GM12874 (cell line): Measurements from ENCODE around the gene IL33.

Experiments
- CTCF ChIP-seq: IDR thresholded peaks from 2 replicates; pipeline ENCODE4 v1.5.1; 2011; ENCODE audit warnings: low read depth, mild to moderate bottlenecking, control low read depth, low read length, moderate library complexity; ENCODE audit not compliant: insufficient read depth

The IL33 gene

DNA sequence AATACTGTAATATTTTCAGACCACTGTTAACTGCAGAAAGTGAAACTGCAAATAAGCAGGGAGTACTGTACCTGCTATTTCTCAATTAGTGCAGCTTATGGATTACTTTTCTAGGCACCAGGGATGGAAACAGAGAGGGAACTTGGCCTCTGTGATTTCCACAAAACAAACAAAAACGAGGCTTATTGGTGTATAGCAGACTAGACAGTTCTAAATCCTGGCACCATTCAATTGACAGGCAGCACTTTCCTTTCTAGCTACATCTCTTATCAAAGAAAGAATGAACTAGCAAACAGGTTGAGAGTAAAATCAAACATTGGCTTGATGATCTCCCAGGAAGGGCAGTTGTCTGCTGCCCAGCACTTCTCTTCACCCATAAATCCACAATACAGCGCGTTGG, 16.0 kb upstream of the IL33 start:
- TF ChIP-seq CTCF = no peak

DNA sequence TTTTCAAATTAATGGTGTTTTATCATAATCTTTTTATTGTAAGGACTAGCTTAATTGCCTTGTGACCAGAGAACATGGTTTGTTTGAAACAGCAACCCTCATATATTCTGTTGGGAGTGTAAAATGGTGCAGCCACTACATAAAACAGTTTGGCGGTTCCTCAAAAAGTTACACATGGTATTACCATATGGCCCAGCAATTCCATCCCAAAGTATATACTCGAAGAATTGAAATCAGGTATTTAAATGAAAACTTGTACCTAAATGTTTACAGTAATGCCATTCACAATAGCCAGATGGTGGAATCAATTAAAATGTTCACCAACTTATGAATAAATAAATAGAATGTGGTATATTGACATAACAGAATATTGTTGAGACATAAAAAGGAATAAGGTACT, 14.8 kb upstream of the IL33 start:
- TF ChIP-seq CTCF = no peak

- TF ChIP-seq CTCF = no peak
These were observed 5.6 kb upstream of the IL33 start for GRCh38 chr9:6209966-6210365.

- no peak for TF ChIP-seq CTCF
These were observed 2.8 kb upstream of the IL33 start for GRCh38 chr9:6212722-6213375.

DNA sequence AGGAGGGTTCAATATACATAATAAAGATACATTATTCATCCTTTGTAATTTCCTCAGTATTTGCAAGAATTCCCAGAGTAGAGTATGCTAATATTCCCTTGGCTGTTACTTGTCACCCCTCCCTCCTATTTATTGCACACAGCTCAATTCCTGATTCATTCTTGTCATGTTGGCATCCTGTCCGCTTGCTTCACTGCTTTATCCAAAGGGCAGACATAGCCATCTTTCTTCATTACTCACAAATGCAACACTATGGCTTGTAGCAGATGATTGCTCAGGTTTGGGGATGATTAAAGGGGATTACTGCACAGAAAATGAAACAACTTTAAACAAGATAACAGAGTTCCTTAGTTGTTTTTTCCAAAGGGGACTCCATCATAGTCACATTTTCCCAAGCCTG, 1.2 kb upstream of the IL33 start:
- no peak for TF ChIP-seq CTCF

DNA sequence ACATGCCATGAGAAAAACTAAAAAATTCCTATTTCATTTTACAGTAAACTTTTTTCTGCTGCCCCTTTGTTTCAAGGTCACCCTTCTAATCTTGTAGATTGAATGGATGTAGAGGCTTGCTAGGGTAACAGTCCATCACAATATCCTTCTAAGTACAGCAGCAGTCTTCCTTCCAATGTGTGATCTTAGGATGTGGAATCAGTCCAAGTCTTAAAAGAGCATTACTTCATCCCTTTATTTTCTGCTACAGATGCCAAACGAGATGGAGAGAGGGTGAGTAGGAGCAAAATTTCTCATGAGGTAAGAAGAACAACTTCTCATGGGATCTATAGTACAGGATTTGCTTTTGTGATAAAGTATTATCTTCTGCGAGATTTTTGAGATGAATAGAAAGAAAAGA, 704 bp upstream of the IL33 start:
- no peak for TF ChIP-seq CTCF

DNA sequence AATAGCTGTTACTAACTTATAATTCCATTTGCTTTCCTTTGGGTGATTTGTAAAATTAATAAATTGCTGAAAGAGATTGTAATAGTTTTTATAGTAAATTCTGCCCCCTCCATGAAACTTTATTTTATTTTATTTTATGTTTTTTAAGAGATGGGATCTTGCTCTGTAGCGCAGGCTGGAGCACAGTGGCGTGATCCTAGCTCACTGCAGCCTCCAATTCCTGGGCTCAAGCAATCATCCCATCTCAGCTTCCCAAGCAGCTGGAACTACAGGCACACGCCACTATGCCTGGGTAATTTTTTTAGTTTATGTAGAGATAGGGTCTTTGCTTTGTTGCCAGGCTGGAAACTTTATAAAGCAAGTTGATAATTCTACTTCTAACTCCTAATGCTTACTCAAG, 395 bp downstream of the IL33 start:
- no peak for TF ChIP-seq CTCF

GRCh38 chr9:6216951-6217350, 1.3 kb downstream of the IL33 start:
- no peak for TF ChIP-seq CTCF
